DND-41 (cell line): ENCODE measurements around the gene TMEM255B.

Source experiments
- ATAC-seq: fragments of 200-7000 bp; cut with Tn5 transposase; 3 replicates; pipeline ENCODE4 v1.9.1; 2021; ENCODE audit warnings: low read depth; ENCODE audit not compliant: insufficient read depth
- DNase-seq: peaks from one replicate; pipeline ENCODE4 v3.0.0-alpha.2; 2020
- H2AFZ ChIP-seq: 2 replicates; pipeline ENCODE4 v1.6.0; 2012; ENCODE audit warnings: low read depth, low read length
- H3K27ac ChIP-seq: 2 replicates; pipeline ENCODE4 v1.5.1; 2012; ENCODE audit warnings: low read length, inconsistent platforms
- H3K27me3 ChIP-seq: fragments of 200-600 bp; sonication (generic); 2 replicates; pipeline ENCODE4 v1.6.0; 2012; ENCODE audit warnings: low read length, mild to moderate bottlenecking, inconsistent platforms; ENCODE audit not compliant: insufficient read depth, poor library complexity
- H3K36me3 ChIP-seq: 2 replicates; pipeline ENCODE4 v1.5.1; 2012; ENCODE audit warnings: low read length, inconsistent platforms; ENCODE audit not compliant: insufficient read depth
- H3K4me1 ChIP-seq: 2 replicates; pipeline ENCODE4 v1.5.1; 2012; ENCODE audit warnings: mild to moderate bottlenecking, low read length; ENCODE audit not compliant: insufficient read depth
- H3K4me2 ChIP-seq: 2 replicates; pipeline ENCODE4 v1.6.0; 2012; ENCODE audit warnings: mild to moderate bottlenecking, moderate library complexity, low read length, inconsistent platforms; ENCODE audit not compliant: insufficient read depth
- H3K4me3 ChIP-seq, 2 experiments: fragments of 200-600 bp in 1 of 2; shearing (Covaris generic) in 1 of 2; 2 replicates each; pipeline ENCODE4 v1.5.1; 2012 to 2016; ENCODE audit warnings: inconsistent platforms in 2 of 2, low read length in 2 of 2, mild to moderate bottlenecking in 2 of 2, low read depth in 1 of 2, moderate library complexity in 1 of 2
- H3K79me2 ChIP-seq: 2 replicates; pipeline ENCODE4 v1.6.0; 2012; ENCODE audit warnings: low read length, inconsistent platforms; ENCODE audit not compliant: insufficient read depth
- H3K9ac ChIP-seq: 2 replicates; pipeline ENCODE4 v1.6.0; 2012; ENCODE audit warnings: low read depth, mild to moderate bottlenecking, inconsistent platforms, low read length, moderate library complexity
- H3K9me3 ChIP-seq: 2 replicates; pipeline ENCODE4 v1.5.1; 2012; ENCODE audit warnings: low read length, moderate library complexity, mild to moderate bottlenecking, inconsistent platforms; ENCODE audit not compliant: insufficient read depth, severe bottlenecking
- H4K20me1 ChIP-seq: 2 replicates; pipeline ENCODE4 v1.6.0; 2012; ENCODE audit warnings: low read length; ENCODE audit not compliant: insufficient read depth
- EZH2 ChIP-seq: IDR thresholded peaks from 3 replicates; pipeline ENCODE4 v1.6.1; 2012; ENCODE audit warnings: borderline replicate concordance, low read depth, mild to moderate bottlenecking, moderate library complexity, low read length, inconsistent platforms; ENCODE audit not compliant: severe bottlenecking
- TF ChIP-seq, protein P1 (sequence below): IDR thresholded peaks from 2 replicates; pipeline ENCODE4 v1.5.1; 2012; ENCODE audit warnings: borderline replicate concordance, low read length, moderate library complexity, mild to moderate bottlenecking; ENCODE audit not compliant: poor library complexity, severe bottlenecking; ENCODE audit errors: extremely low read depth

Gene TMEM255B

DNA sequence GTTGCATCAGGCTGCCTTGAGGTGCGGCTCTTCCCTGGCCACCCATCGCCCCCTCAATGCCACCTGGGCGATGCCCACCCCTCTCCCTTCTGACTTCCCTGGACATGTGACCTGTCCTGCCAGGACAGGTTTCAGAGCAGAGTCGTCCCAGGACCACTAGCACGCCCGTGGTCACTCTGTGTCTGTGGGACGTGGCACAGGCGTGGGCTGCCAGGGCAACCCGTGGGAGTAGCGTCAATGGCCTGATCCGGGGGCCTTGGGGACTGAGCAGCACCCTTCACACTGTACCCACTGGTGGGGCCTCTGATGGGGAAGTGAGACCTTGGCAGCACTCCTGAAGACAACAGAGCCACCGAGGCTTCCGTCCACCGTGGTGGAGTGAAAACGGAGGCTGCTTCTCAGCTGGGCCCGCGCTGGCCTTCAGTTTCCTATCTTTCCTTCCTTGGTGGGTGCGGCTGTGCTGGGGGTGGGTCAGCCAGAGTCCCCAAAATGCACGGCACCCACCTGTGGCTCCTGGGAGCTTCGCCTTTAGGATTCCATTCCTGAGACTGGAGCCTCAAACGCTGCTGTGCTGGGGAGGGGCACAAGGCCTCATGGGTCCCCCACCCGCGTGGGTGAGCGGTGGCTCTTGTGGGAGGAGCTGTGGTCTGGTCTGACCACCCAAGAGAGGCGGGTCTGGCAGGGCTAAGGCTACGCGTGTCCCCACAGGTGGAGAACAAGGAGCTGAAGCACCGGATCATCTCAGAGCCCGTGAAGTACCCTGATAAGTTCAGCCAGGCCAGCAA is 26.7 kb upstream of the TMEM255B start:
- DNase-seq (no peak), ATAC-seq (no peak)
- H4K20me1 ChIP-seq = 0 out of 2 replicates have a peak, but pooled peaks cover 14% of the 10 kb centered on the region
- H3K4me3 ChIP-seq = no peak overlapping the region
- no peaks in the 10 kb centered on the region for H3K27me3 ChIP-seq
- no peaks in the 10 kb centered on the region for H3K36me3 ChIP-seq
- no peaks in the 10 kb centered on the region for H3K4me1 ChIP-seq
- no peak for TF ChIP-seq EZH2
- TF ChIP-seq, protein P1, sequence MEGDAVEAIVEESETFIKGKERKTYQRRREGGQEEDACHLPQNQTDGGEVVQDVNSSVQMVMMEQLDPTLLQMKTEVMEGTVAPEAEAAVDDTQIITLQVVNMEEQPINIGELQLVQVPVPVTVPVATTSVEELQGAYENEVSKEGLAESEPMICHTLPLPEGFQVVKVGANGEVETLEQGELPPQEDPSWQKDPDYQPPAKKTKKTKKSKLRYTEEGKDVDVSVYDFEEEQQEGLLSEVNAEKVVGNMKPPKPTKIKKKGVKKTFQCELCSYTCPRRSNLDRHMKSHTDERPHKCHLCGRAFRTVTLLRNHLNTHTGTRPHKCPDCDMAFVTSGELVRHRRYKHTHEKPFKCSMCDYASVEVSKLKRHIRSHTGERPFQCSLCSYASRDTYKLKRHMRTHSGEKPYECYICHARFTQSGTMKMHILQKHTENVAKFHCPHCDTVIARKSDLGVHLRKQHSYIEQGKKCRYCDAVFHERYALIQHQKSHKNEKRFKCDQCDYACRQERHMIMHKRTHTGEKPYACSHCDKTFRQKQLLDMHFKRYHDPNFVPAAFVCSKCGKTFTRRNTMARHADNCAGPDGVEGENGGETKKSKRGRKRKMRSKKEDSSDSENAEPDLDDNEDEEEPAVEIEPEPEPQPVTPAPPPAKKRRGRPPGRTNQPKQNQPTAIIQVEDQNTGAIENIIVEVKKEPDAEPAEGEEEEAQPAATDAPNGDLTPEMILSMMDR = no peak
- H3K9me3 ChIP-seq = peaks cover 8% of the 10 kb centered on the region
- no peaks in the 10 kb centered on the region for H3K79me2 ChIP-seq
- no peak overlapping the region for H2AFZ ChIP-seq
- H3K4me2 ChIP-seq = no peak overlapping the region
- H3K27ac ChIP-seq = no peak overlapping the region
- H3K9ac ChIP-seq = no peak overlapping the region

DNA sequence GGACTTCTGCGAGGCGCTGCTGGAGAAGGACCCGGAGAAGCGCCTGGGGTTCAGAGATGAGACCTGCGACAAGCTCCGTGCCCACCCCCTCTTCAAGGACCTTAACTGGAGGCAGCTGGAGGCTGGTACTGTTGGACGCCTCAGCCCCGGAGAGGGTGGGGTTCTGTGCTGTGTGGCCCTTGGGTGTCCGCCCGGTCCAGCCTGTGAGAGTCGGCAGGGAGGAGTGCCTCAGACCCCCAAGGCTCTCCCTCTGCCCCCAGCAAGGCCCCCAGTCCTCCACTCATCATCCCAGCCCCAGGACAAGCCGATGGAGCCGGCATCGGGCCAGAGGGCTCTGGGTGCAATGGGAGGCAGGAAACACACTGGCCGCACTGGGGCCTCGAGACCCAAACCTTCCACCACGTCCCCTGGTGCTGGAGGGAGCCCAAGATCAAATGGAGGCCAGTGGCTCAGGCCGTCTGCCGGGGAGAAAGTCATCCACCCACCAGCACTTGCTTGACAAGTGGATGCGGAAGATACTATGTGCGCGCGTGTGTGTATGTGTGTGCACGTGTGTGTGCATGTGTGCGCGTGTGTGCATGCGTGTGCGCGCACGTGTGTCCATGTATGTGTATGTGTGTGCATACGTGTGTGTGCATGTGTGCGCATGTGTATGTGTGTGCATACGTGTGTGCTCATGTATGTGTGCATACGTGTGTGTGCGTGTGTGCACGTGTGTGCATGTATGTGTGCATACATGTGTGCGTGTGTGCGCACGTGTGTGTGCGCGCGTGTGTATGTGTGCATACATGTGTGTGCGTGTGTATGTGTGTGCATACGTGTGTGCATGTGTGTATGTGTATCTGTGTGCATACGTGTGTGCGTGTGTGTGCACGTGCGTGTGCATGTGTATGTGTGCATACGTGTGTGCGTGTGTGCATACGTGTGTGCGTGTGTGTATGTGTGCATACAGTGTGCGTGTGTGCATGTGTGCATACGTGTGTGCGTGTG is 25.8 kb upstream of the TMEM255B start:
- Histone ChIP-seq H3K4me2 (no peak overlapping the region), H3K27ac (no peak overlapping the region), H3K36me3 (no peaks in the 10 kb centered on the region), H3K79me2 (no peaks in the 10 kb centered on the region), H3K27me3 (no peaks in the 10 kb centered on the region), H3K9me3 (peaks cover 8% of the 10 kb centered on the region), H3K9ac (no peak overlapping the region), H3K4me1 (no peaks in the 10 kb centered on the region), H4K20me1 (0 out of 2 replicates have a peak, but pooled peaks cover 14% of the 10 kb centered on the region), H3K4me3 (no peak overlapping the region), H2AFZ (no peak overlapping the region)
- DNase-seq = no peak
- no peak for TF ChIP-seq EZH2
- TF ChIP-seq, protein P1 = no peak
- ATAC-seq = no peak

DNA sequence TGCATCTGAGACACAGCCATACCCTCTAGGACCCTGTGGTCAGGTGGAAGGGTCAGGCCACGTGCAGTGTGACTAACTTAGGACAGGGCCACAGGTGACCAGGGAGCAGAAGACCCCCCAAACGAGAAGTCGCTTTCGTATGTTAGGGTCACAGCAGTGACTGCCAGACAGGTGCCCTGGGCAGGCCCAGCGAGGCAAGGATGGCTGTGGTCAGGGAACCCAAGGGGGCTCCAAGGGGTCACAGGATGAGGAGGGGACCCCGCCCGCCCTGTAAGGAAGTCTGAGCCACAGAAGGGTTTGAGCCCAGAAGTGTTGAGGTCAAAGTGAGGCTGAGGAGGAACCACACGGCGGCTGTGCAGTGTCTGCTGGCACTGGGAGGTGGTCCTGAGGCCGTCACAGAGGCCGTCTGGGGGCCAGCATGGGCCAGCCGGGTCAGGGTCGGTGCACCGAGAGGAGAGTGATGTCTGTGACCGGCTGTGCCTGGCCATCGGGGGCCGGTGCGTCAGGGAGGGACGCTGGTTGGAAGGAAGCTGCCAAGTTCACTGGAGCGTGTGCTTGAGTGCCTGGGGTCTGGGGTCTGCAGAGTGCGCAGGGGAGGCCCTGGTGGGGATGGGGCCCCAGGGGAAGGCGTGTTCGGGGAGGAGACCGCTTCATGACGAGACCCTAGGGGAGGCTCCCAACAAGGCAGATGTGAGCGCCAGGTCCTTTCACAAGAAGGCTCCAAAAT is 24.8 kb upstream of the TMEM255B start:
- Histone ChIP-seq H3K4me1 (no peaks in the 10 kb centered on the region), H3K9ac (no peak overlapping the region), H3K4me3 (no peak overlapping the region), H3K4me2 (no peak overlapping the region), H3K36me3 (no peaks in the 10 kb centered on the region), H3K27me3 (peaks cover under 1% of the 10 kb centered on the region), H2AFZ (no peak overlapping the region), H3K9me3 (peaks cover 8% of the 10 kb centered on the region), H3K27ac (no peak overlapping the region), H3K79me2 (no peaks in the 10 kb centered on the region), H4K20me1 (0 out of 2 replicates have a peak, but pooled peaks cover 13% of the 10 kb centered on the region)
- DNase-seq = no peak
- no peak for TF ChIP-seq EZH2
- TF ChIP-seq, protein P1 = no peak
- ATAC-seq = no peak
